Measurements from ENCODE around the gene LRIG2.

Gene LRIG2

DNA sequence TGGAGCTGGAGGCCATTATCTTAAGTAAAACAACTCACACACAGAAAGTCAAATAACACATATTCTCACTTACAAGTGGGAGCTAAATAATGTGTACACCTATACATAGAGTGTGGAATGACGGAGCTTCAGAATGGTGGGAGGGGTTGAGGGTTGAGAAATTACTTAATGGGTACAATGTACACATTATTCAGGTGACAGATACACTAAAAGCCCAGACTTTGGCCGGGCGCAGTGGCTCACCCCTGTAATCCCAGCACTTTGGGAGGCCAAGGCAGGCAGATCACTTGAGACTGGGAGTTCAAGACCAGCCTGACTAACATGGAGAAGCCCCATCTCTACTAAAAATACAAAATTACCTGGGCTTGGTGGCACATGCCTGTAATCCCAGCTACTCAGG is 24.9 kb upstream of the LRIG2 start:
- H2AFZ ChIP-seq (ENCODE audit: low read depth, low read length, severe bottlenecking) = no peak overlapping the region
- H3K9me3 ChIP-seq (ENCODE audit: insufficient read depth, low read length) = no peaks in the 10 kb centered on the region
- H3K9me2 ChIP-seq (replicated peaks; ENCODE audit: insufficient read depth, low read length) = no peaks in the 10 kb centered on the region
- H3K27me3 ChIP-seq (ENCODE audit: low read length) = no peaks in the 10 kb centered on the region
- H3K27ac ChIP-seq (ENCODE audit: low read depth, low read length) = no peak overlapping the region
- no peaks in the 10 kb centered on the region for H3K79me2 ChIP-seq (ENCODE audit: insufficient read depth, low read length)
- H3K36me3 ChIP-seq (ENCODE audit: low read length) = no peaks in the 10 kb centered on the region
- H3F3A ChIP-seq (ENCODE audit: insufficient read depth) = no peaks in the 10 kb centered on the region
- no peak overlapping the region for H3K4me3 ChIP-seq (ENCODE audit: insufficient read depth, low read length, poor library complexity, severe bottlenecking)
- H3K4me2 ChIP-seq (ENCODE audit: low read depth, low read length, poor library complexity, severe bottlenecking) = no peak overlapping the region
- TF ChIP-seq, protein P1, sequence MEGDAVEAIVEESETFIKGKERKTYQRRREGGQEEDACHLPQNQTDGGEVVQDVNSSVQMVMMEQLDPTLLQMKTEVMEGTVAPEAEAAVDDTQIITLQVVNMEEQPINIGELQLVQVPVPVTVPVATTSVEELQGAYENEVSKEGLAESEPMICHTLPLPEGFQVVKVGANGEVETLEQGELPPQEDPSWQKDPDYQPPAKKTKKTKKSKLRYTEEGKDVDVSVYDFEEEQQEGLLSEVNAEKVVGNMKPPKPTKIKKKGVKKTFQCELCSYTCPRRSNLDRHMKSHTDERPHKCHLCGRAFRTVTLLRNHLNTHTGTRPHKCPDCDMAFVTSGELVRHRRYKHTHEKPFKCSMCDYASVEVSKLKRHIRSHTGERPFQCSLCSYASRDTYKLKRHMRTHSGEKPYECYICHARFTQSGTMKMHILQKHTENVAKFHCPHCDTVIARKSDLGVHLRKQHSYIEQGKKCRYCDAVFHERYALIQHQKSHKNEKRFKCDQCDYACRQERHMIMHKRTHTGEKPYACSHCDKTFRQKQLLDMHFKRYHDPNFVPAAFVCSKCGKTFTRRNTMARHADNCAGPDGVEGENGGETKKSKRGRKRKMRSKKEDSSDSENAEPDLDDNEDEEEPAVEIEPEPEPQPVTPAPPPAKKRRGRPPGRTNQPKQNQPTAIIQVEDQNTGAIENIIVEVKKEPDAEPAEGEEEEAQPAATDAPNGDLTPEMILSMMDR (IDR thresholded peaks at IDR 0.05; ENCODE audit: insufficient read depth, low read length, poor library complexity, severe bottlenecking) = no peak
- TF ChIP-seq EZH2phosphoT487 (conservative IDR thresholded peaks at IDR 0.05; ENCODE audit: low read length) = no peak
- H3K9ac ChIP-seq (ENCODE audit: low read length) = no peak overlapping the region
- no peaks in the 10 kb centered on the region for H4K20me1 ChIP-seq (ENCODE audit: low read depth, low read length)

DNA sequence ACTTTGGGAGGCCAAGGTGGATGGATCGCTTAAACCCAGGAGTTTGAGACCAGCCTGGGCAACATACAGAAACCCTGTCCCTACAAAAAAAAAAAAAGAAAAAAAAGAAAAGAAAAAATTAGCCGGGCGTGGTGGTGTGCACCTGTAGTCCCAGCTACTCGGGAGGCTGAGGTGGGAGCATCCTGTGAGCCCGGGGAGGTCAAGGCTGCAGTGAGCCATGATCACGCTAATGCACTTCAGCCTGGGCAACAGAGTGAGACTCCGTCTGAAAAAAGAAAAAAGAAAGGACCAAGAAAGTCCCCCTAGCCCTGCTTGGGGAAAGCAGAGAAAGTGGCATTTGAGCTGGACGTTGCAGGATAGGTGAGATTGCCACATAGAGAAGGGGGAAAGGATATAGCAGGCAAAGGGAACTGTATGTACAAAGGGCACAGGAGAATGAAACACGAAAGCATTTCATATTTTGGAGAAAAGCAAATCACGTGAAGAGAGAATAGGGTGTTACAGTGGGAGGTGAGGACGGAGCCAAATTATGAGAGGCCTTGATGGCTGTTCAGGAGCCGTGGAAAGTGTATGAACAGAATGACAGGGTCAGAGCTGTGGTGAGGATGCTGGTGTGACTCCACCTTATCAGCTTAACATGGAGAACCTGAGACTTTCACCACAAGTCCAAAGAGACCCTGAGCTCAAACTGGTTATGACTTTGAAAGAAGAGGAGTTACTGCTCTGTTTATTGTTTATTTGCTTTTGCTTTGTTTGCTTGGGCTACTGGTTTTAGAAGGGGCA is 19.5 kb upstream of the LRIG2 start:
- Histone ChIP-seq H4K20me1 (ENCODE audit: low read depth, low read length) (no peaks in the 10 kb centered on the region), H3K27ac (ENCODE audit: low read depth, low read length) (no peak overlapping the region), H3F3A (ENCODE audit: insufficient read depth) (no peaks in the 10 kb centered on the region), H3K36me3 (ENCODE audit: low read length) (no peaks in the 10 kb centered on the region), H3K4me3 (ENCODE audit: insufficient read depth, low read length, poor library complexity, severe bottlenecking) (no peak overlapping the region), H3K9me3 (ENCODE audit: insufficient read depth, low read length) (no peaks in the 10 kb centered on the region), H3K4me2 (ENCODE audit: low read depth, low read length, poor library complexity, severe bottlenecking) (no peak overlapping the region), H2AFZ (ENCODE audit: low read depth, low read length, severe bottlenecking) (no peak overlapping the region), H3K27me3 (ENCODE audit: low read length) (no peaks in the 10 kb centered on the region), H3K79me2 (ENCODE audit: insufficient read depth, low read length) (no peaks in the 10 kb centered on the region), H3K9ac (ENCODE audit: low read length) (no peak overlapping the region), H3K9me2 (replicated peaks; ENCODE audit: insufficient read depth, low read length) (no peaks in the 10 kb centered on the region)
- no peak for TF ChIP-seq EZH2phosphoT487 (conservative IDR thresholded peaks at IDR 0.05; ENCODE audit: low read length)
- TF ChIP-seq, protein P1 (IDR thresholded peaks at IDR 0.05; ENCODE audit: insufficient read depth, low read length, poor library complexity, severe bottlenecking) = no peak

DNA sequence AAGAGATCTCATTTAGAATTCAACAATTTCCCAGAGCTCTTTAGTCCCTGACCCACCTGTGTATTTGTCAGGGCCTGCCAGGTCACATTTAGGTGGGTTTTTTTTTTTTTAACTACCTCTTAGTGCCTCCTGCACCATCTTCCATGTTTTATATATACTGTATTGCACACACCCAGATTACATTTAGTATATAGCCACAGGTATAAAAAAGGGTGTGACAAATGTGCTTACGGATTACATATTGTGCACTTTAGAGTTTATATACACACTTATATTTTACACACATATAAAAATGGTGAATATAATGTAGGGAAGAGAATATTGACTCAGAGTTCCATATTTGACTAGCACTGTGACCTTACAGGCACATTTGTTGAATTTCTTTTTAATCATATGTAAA is 17.4 kb upstream of the LRIG2 start:
- Histone ChIP-seq H3K9me3 (ENCODE audit: insufficient read depth, low read length) (no peaks in the 10 kb centered on the region), H3K9me2 (replicated peaks; ENCODE audit: insufficient read depth, low read length) (no peaks in the 10 kb centered on the region), H3F3A (ENCODE audit: insufficient read depth) (no peaks in the 10 kb centered on the region), H3K27me3 (ENCODE audit: low read length) (no peaks in the 10 kb centered on the region), H3K36me3 (ENCODE audit: low read length) (no peaks in the 10 kb centered on the region), H4K20me1 (ENCODE audit: low read depth, low read length) (no peaks in the 10 kb centered on the region), H2AFZ (ENCODE audit: low read depth, low read length, severe bottlenecking) (no peak overlapping the region), H3K4me3 (ENCODE audit: insufficient read depth, low read length, poor library complexity, severe bottlenecking) (no peak overlapping the region), H3K4me2 (ENCODE audit: low read depth, low read length, poor library complexity, severe bottlenecking) (no peak overlapping the region), H3K79me2 (ENCODE audit: insufficient read depth, low read length) (no peaks in the 10 kb centered on the region), H3K9ac (ENCODE audit: low read length) (no peak overlapping the region), H3K27ac (ENCODE audit: low read depth, low read length) (no peak overlapping the region)
- TF ChIP-seq EZH2phosphoT487 (conservative IDR thresholded peaks at IDR 0.05; ENCODE audit: low read length) = no peak
- TF ChIP-seq, protein P1 (IDR thresholded peaks at IDR 0.05; ENCODE audit: insufficient read depth, low read length, poor library complexity, severe bottlenecking) = no peak
